ENCODE results near the gene ARHGEF10L.
"Not testable (repeated sequence)": the region's sequence is repeated elsewhere in the genome, so short reads cannot be mapped to it uniquely, and the experiment has no call there.

Gene ARHGEF10L

DNA sequence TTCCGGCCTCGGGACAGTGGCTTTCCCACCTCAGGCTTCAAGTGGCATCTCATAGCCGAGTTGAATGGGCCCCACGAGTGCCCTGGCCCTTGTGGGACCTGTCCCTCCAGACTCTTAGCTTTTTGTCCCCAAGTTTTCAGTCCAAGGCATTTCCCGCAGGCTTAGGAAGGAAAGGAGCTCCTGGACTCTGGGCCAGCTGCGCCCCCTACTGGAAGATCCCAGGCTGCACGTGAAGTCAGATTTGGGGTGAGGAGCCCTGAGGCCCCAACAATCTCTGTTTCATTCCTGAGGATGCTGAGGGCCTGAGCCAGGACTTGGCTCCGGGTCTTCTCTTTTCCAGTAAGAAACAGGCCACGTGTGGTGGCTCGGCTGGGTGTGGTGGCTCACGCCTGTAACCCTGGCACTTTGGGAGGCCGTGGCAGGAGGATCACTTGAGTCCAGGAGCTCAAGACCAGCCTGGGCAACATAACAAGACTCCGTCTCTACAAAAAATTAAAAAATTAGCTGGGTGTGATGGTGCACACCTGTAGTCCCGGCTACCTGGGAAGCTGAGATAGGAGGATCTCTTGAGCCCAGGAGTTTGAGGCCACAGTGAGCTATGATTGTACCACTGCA, 67.4 kb downstream of the ARHGEF10L start:
- peak; percentile 76 for FAIRE-seq
- DNase-seq (ENCODE audit: extremely low spot score, insufficient read length, low read depth) = peak; percentile 35

DNA sequence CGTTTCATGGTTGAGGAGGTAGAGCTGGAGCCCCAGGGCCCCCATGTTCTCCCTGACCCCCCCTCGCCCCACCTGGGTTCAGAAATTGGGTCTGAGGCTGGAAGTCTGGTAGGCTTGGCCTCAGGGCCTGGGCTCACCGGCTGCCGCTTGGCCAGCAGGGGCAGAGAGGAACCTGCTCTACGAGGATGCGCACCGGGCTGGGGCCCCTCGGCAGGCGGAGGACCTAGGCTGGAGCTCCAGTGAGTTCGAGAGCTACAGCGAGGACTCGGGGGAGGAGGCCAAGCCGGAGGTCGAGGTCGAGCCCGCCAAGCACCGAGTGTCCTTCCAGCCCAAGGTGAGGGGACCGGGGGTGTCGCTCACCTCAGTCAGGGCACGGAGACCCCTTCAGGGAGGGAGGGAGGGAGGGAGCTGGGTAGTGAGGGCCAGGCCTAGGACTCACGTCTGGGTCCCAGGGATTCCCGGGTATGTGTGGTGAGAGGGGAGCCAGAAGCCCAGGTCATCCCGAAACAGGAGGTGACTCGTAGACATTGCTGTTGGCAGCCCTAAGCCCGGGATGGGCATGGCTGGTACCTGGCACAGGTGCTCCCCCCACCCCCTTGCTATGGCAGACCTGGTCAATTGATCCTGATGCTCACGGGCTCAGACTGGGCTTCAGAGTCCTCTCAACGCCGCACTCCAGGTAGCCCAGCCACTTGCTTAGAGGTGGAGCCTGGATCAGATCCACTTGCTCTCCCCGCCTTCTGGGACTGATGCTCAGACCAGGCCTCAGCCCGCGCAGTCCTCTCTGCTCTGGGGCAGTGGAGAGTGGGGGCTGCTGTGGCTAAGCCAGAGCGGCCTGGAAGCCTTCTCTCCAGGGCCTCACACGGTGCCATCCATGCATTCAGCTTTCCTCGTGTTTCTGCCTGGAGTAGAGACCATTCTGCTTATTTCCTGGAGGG, 68.4 kb downstream of the ARHGEF10L start:
- FAIRE-seq = no peak
- no peak for DNase-seq (ENCODE audit: extremely low spot score, insufficient read length, low read depth)

DNA sequence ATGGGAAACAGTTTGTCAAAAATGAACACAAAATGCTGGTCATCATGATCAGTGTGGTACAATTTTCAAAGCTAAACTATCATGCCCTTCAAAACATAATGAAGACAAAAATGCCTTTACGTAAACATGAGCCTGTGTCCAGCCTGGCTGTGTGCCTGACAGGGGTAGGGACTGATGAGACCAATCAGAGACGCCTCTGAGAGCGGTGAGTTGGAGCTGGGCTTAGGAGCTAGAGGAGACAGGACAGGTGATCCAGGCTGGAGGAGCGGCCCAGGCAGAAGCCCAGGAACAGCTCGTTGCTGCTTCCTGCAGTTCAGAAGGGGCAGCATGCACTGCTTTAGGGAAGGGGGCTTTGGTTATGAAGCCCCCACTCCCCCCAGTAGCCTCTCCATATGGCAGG, 70.0 kb downstream of the ARHGEF10L start:
- DNase-seq (ENCODE audit: extremely low spot score, insufficient read length, low read depth) (no peak), FAIRE-seq (no peak)

DNA sequence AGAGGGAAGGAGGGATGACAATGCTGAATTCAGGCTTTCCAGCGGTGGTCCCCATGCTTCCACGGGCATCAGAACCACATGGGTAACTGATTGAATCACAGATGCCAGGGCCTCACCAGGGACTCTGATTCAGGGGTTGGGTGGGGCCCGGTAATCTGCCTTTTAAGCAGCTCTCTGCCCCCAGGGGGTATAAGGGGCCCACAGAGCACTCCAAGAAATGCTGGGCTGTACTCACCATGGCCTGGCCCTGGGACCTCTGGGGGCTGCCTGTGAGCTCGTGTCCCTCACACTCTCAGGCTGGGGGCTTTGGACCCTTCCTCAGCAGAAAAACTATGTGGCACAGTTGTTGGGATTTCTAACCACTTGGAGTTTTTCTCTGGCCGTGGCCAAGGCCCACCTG, 70.6 kb downstream of the ARHGEF10L start:
- FAIRE-seq = no peak

DNA sequence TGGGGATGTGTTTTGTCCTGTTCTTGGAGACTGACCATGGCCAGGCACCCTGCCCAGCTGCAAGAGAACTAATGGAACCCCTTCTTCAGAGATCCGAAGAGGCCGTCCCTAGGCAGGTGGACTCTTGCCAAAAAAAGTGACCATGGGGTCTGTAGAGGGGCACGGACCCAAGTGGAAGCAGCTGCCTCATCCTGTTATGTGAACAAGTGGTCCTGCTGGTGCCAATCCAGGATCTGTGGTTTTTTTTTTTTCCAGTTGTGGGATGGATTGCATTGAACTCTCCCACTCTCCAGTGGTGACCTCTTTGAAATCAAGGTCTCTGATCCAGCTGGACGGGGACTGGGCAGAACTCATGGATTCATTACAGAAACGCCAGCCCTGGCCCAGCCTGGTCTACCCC, 71.2 kb downstream of the ARHGEF10L start:
- DNase-seq (ENCODE audit: extremely low spot score, insufficient read length, low read depth) (no peak), FAIRE-seq (no peak)

More for the DNA sequence above, 70.6 kb downstream of the ARHGEF10L start:
- DNase-seq (ENCODE audit: extremely low spot score, insufficient read length, low read depth) = no peak

DNA sequence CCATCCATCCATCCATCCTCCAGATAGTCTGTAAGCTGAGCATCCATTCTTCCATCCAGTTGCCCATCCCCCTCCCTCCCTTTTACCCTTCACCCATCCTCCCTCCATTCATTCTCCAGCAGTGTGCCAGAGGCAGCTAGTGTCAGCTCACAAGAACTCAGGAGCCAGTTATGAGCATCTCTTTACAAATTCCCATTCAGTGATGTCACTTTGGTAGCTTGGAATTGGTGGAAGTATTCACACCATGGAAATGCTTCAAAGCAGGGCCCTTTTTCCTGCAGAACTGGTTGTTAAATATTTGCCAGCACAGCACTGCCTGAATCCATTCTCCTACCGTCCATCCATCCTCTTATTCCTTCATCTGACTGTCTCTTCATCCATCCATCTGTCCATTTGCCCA, 72.5 kb downstream of the ARHGEF10L start:
- DNase-seq (ENCODE audit: extremely low spot score, insufficient read length, low read depth) (no peak), FAIRE-seq (no peak)

DNA sequence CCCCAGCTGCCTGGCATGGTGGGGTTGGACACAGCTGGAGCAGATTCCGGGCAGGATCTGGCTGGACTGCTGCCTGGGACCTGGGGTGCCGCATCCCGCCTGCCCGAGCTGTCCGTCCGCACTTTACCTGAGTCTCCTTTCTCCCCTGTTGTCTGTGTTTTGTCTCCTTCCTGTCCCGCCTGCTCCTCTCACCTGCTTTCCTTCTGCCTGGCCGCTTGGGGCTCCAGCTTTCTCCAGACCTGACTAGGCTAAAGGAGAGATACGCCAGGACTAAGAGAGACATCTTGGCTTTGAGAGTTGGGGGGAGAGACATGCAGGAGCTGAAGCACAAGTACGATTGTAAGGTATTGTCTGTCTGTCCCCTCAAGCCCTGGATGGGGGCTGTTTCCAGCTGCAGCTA, 73.3 kb downstream of the ARHGEF10L start:
- no peak for FAIRE-seq
- DNase-seq (ENCODE audit: extremely low spot score, insufficient read length, low read depth) = no peak

- FAIRE-seq (no peak), DNase-seq (ENCODE audit: extremely low spot score, insufficient read length, low read depth) (no peak)
These were observed 75.1 kb downstream of the ARHGEF10L start for GRCh38 chr1:17614586-17614985.

DNA sequence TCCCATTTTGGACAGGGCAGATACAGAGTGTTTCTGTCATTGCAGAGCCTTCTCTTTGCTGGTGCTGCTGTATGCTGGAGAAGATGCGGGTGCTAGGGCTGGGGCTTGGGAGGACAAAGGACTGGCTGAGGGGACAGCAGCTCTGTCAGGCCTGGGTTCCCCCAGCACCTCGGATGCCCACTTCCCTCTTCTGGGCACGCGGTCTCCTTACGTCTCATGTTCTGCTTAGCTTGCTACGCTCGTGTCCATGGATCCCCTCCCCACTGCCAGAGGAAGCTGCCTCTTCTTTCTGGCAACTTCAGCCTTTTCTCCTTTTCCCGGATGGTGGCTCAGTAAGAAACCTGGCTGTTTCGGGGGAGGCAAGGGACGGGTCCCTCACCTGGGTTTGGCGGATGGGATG, 75.7 kb downstream of the ARHGEF10L start:
- DNase-seq (ENCODE audit: extremely low spot score, insufficient read length, low read depth) (no peak), FAIRE-seq (no peak)

GRCh38 chr1:17615959-17616358, 76.5 kb downstream of the ARHGEF10L start:
- no peak for DNase-seq (ENCODE audit: extremely low spot score, insufficient read length, low read depth)
- FAIRE-seq = no peak

GRCh38 chr1:17616731-17617279, 77.3 kb downstream of the ARHGEF10L start:
- FAIRE-seq (no peak), DNase-seq (ENCODE audit: extremely low spot score, insufficient read length, low read depth) (no peak)

DNA sequence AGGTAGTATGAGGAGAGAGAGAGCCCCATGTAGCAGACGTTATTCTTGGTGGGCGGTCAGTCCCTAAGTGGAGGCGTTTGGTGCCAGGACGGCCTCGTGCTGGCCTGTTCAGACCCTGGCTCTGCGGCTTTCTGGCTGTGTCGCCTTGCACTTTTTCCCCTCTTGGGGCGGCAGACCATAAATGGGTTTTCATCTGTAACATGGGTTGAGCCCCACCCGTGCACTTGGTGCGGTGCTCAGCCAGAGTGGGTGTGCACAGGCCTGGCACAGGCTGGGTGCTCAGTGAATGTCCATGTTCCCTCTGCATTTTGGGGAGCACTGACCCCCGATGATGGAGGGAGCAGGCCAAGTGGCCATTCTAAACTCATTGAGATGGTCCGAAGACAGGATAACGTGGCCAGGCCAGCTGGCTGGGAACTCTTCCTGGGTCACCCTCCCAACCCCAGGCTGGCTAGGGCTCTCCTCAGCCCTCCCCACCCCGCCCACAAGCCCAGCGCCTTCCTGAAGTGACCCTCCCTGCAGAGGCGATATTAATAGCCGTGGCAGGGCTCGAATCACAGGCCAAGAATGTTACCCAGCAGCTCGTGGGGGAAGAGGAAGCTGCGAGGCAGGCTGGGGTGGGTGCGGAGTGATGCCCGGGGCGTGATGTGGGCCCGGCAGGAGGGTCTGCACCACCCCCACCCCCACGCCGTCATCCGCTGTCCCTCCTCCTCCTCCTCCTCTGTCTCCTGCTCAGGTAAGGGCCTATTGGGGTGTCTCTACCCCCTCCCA, 78.5 kb downstream of the ARHGEF10L start:
- DNase-seq (ENCODE audit: extremely low spot score, insufficient read length, low read depth) = no peak
- FAIRE-seq = no peak

GRCh38 chr1:17618558-17619247, 79.2 kb downstream of the ARHGEF10L start:
- no peak for FAIRE-seq
- no peak for DNase-seq (ENCODE audit: extremely low spot score, insufficient read length, low read depth)

- no peak for FAIRE-seq
- DNase-seq (ENCODE audit: extremely low spot score, insufficient read length, low read depth) = no peak
These were observed 81.0 kb downstream of the ARHGEF10L start for GRCh38 chr1:17620448-17620847.

GRCh38 chr1:17621691-17622090, 82.2 kb downstream of the ARHGEF10L start:
- DNase-seq (ENCODE audit: extremely low spot score, insufficient read length, low read depth) (no peak), FAIRE-seq (no peak)

DNA sequence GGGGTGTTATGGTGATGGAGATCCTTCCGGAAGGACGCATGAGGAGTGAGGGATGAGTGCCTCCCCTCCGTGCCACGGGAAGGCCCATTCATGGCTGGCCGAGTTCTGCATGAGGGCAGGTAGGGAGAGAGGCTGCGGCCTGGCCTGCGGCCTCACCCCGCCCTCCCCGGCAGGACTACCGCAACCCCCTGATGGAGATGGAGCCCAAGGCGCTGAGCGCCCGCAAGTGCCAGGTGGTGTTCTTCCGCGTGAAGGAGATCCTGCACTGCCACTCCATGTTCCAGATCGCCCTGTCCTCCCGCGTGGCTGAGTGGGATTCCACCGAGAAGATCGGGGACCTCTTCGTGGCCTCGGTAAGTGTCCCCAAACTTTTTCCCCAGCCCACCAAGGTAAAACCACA, 83.3 kb downstream of the ARHGEF10L start:
- no peak for DNase-seq (ENCODE audit: extremely low spot score, insufficient read length, low read depth)
- FAIRE-seq = no peak

DNA sequence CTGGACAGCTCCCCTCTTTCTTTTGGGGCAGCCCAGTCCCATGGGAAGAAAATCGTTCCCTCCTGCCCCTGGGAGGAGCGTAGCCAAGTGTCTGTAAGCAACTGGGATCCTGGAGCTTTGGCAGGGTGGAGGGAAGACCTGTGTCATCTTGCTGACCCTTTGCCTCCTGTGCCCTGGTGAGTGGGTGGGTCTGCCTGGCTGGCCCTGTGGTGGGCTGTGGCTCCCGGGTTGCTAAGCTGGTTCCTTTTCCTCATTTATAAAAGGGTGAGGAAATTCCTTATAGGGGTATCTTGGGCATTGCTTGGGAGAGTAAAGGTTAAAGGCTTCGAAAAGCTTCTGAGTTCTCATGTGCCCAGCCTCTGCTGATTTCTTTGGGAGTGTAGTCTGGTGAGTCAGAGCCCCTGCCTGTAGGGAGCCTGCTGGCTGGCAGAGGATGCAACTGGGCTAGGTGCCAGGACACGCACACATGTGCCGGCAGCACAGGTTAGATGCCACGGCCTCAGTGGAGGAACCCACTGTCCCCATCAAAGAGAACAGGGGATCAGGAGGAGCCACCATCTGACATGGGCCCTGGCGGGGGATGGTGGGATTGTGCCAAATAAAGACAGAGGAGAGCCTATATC, 85.2 kb downstream of the ARHGEF10L start:
- FAIRE-seq (no peak), DNase-seq (ENCODE audit: extremely low spot score, insufficient read length, low read depth) (no peak)

DNA sequence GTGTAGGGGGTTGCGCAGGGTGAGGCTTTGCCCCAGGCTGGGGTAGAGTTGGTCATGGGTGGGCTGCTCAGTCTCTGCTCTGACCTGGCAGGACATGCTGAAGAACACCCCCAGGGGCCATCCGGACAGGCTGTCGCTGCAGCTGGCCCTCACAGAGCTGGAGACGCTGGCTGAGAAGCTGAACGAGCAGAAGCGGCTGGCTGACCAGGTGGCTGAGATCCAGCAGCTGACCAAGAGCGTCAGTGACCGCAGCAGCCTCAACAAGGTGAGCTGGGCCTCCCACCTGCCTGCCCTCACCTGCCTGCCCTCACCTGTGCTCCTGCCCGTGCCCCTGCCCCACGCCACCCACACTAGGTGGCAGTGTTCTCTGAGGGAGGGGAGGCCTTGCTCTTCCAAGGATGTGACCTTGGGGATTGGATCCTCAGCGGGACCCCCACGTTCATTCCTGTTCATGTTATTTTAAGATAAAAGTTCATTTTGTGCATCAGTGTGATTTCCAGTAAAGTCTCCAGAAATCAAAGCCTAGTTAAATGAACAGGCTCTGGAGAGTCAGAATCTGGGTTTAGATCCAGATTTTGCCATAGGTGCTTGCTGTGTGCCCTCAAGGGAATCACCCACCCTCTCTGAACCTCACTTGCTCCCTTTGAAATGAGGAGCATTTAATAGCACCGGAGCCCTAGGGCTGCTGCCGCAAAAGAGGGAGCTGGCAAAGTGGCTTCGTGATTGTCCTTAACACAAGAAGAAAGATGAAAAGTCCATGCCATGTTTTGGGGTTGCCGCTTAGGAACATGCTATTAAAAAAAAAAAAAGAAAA, 87.9 kb downstream of the ARHGEF10L start:
- FAIRE-seq = no peak
- no peak for DNase-seq (ENCODE audit: extremely low spot score, insufficient read length, low read depth)

- DNase-seq (ENCODE audit: extremely low spot score, insufficient read length, low read depth); FAIRE-seq: not testable (repeated sequence)
These were observed 89.5 kb downstream of the ARHGEF10L start for GRCh38 chr1:17629046-17629445.
